Smooth muscle cell (in vitro differentiated cells): ENCODE results near the gene MTA3. TPM values are rescaled to one million over a fixed set of nuclear protein-coding genes. Genes with fewer than 3 reads are reported as not detected.
A peak's percentile ranks its signal among the peaks of the same experiment; 100 is the strongest.

Experiments used
- DNase-seq: peaks from one replicate; lab custom pipeline; 2025; ENCODE audit not compliant: unreplicated experiment; lab: John Stamatoyannopoulos, UW
- H2AFZ ChIP-seq: fragments of 200-600 bp; sonication (generic); 2 replicates; pipeline ENCODE4 v1.6.0; 2016; ENCODE audit warnings: antibody characterized with exemption, low read depth, mild to moderate bottlenecking
- H3F3A ChIP-seq: fragments of 200-600 bp; sonication (generic); 2 replicates; pipeline ENCODE4 v1.6.0; 2017; ENCODE audit warnings: antibody characterized with exemption, low read depth
- H3K27ac ChIP-seq: fragments of 200-600 bp; sonication (generic); 2 replicates; pipeline ENCODE4 v1.5.1; 2016; ENCODE audit warnings: low read depth, mild to moderate bottlenecking
- H3K27me3 ChIP-seq: fragments of 200-600 bp; sonication (generic); 2 replicates; pipeline ENCODE4 v1.6.1; 2016; ENCODE audit warnings: low read depth, mild to moderate bottlenecking
- H3K36me3 ChIP-seq: fragments of 200-600 bp; sonication (generic); 2 replicates; pipeline ENCODE4 v1.5.1; 2016; ENCODE audit warnings: low read depth
- H3K4me1 ChIP-seq: fragments of 200-600 bp; sonication (generic); 2 replicates; pipeline ENCODE4 v1.5.1; 2016; ENCODE audit warnings: low read depth
- H3K4me2 ChIP-seq: fragments of 200-600 bp; sonication (generic); 2 replicates; pipeline ENCODE4 v1.6.0; 2016; ENCODE audit warnings: mild to moderate bottlenecking
- H3K4me3 ChIP-seq: fragments of 200-600 bp; sonication (generic); 2 replicates; pipeline ENCODE4 v1.5.1; 2016; ENCODE audit warnings: mild to moderate bottlenecking
- H3K79me2 ChIP-seq: fragments of 200-600 bp; sonication (generic); 2 replicates; pipeline ENCODE4 v1.6.0; 2016; ENCODE audit warnings: low read depth, mild to moderate bottlenecking
- H3K9ac ChIP-seq: fragments of 200-600 bp; sonication (generic); 2 replicates; pipeline ENCODE4 v1.6.0; 2016; ENCODE audit warnings: low read depth
- H3K9me3 ChIP-seq: fragments of 200-600 bp; sonication (generic); replicated peaks from 2 replicates; pipeline ENCODE4 v1.5.1; 2016; ENCODE audit warnings: low read depth
- H4K20me1 ChIP-seq: fragments of 200-600 bp; sonication (generic); 2 replicates; pipeline ENCODE4 v1.6.0; 2016; ENCODE audit warnings: low read depth
- CTCF ChIP-seq: fragments of 200-600 bp; sonication (generic); IDR thresholded peaks from 2 replicates; pipeline ENCODE4 v1.5.1; 2017; ENCODE audit warnings: borderline replicate concordance, mild to moderate bottlenecking, antibody characterized with exemption; ENCODE audit not compliant: insufficient read depth, poor library complexity, severe bottlenecking
- WGBS: methylation state at CpG from one replicate; pipeline ENCODE4 v1.1.7; 2016; ENCODE audit warnings: low lambda C conversion rate; 5-methylcytosine and 5-hydroxymethylcytosine counted together
- polyA plus RNA-seq: library from polyadenylated mRNA; unstranded; fragments of >200 nt; fragmentation: Nextera tagmentation; extraction: Ambion mirVana; gene quantifications from 2 replicates; pipeline ENCODE4 v1.2.1, GENCODE V29; 2016
- total RNA-seq: library from RNA; depleted of rRNA; stranded (reverse); fragments of >200 nt; gene quantifications from 2 replicates; pipeline ENCODE4 v1.2.3, GENCODE V29; 2014

The MTA3 gene
- total and polyA plus RNA-seq, 2 experiments from 2014 or later: 27.5 to 29.8 TPM

GRCh38 chr2:42721898-42722297, 153.5 kb downstream of the MTA3 start:
- Histone ChIP-seq H3K27ac (peak overlapping the region; percentile 94), H3K27me3 (no peaks in the 10 kb centered on the region), H3K4me1 (peaks cover 6% of the 10 kb centered on the region), H3K9ac (peak overlapping the region; percentile 79), H3K4me3 (peak overlapping the region; percentile 13), H3F3A (peaks cover 12% of the 10 kb centered on the region), H3K4me2 (peak overlapping the region; percentile 76), H3K9me3 (no peaks in the 10 kb centered on the region), H3K79me2 (no peaks in the 10 kb centered on the region), H4K20me1 (no peaks in the 10 kb centered on the region), H3K36me3 (no peaks in the 10 kb centered on the region), H2AFZ (no peak overlapping the region)
- DNase-seq: no peak
- 68% methylated on average over 2 of the region's 2 CpGs for WGBS
- no peak for TF ChIP-seq CTCF

GRCh38 chr2:42722320-42723190, 154.1 kb downstream of the MTA3 start:
- Histone ChIP-seq H3K36me3 (no peaks in the 10 kb centered on the region), H3K27me3 (no peaks in the 10 kb centered on the region), H3K27ac (peak overlapping the region; percentile 94), H3K4me2 (peak overlapping the region; percentile 76), H3K4me3 (peak overlapping the region; percentile 13), H3F3A (peaks cover 12% of the 10 kb centered on the region), H4K20me1 (no peaks in the 10 kb centered on the region), H2AFZ (no peak overlapping the region), H3K9ac (peak overlapping the region; percentile 79), H3K4me1 (peaks cover 1% of the 10 kb centered on the region), H3K9me3 (no peaks in the 10 kb centered on the region), H3K79me2 (no peaks in the 10 kb centered on the region)
- DNase-seq: no peak
- TF ChIP-seq CTCF: no peak
- 47% methylated on average over 7 of the region's 7 CpGs for WGBS

GRCh38 chr2:42723465-42723864, 155.0 kb downstream of the MTA3 start:
- Histone ChIP-seq H3K9me3 (no peaks in the 10 kb centered on the region), H3K9ac (peak overlapping the region; percentile 79), H3F3A (peaks cover 12% of the 10 kb centered on the region), H3K4me1 (no peaks in the 10 kb centered on the region), H3K36me3 (no peaks in the 10 kb centered on the region), H3K4me3 (no peak overlapping the region), H3K27me3 (no peaks in the 10 kb centered on the region), H3K4me2 (peak overlapping the region; percentile 76), H4K20me1 (no peaks in the 10 kb centered on the region), H3K27ac (peak overlapping the region; percentile 94), H2AFZ (no peak overlapping the region), H3K79me2 (no peaks in the 10 kb centered on the region)
- DNase-seq: no peak
- no peak for TF ChIP-seq CTCF

- DNase-seq: no peak
- Histone ChIP-seq H3K27me3 (no peaks in the 10 kb centered on the region), H4K20me1 (no peaks in the 10 kb centered on the region), H3K36me3 (no peaks in the 10 kb centered on the region), H3K4me3 (no peak overlapping the region), H3F3A (peaks cover 12% of the 10 kb centered on the region), H3K4me1 (no peaks in the 10 kb centered on the region), H3K4me2 (no peak overlapping the region), H2AFZ (no peak overlapping the region), H3K79me2 (no peaks in the 10 kb centered on the region), H3K27ac (no peak overlapping the region), H3K9ac (no peak overlapping the region), H3K9me3 (no peaks in the 10 kb centered on the region)
- 98% methylated on average over 2 of the region's 2 CpGs for WGBS
- no peak for TF ChIP-seq CTCF
These were observed 156.5 kb downstream of the MTA3 start for GRCh38 chr2:42724886-42725285.
